CD4-positive, alpha-beta T cell (primary cell): Measurements from ENCODE around the gene ROR1. TPM values are rescaled to one million over a fixed set of nuclear protein-coding genes. Genes with fewer than 3 reads are reported as not detected.

Experiments used
- ATAC-seq: fragments of 200-7000 bp; cut with Tn5 transposase; one replicate; pipeline ENCODE4 v1.10.0; 2022; ENCODE audit warnings: mild to moderate bottlenecking; ENCODE audit not compliant: poor library complexity
- CTCF ChIA-PET: fragments of 350-600 bp; sonication (Branson Sonifier 250); formaldehyde crosslinking; loops from one replicate; lab custom pipeline; 2021; ENCODE audit warnings: antibody characterized with exemption, inconsistent platforms; lab: Charles Lee
- POLR2A ChIA-PET: fragments of 350-600 bp; sonication (Branson Sonifier 250); formaldehyde crosslinking; loops from one replicate; lab custom pipeline; 2021; ENCODE audit warnings: antibody characterized with exemption, inconsistent platforms; lab: Charles Lee
- DNase-seq, 14 experiments: peaks; one replicate each; pipeline ENCODE4 v3.0.0-alpha.2; 2013 to 2020; ENCODE audit warnings: mixed read lengths in 2 of 14
- H3K27ac ChIP-seq, 2 donors: one replicate each; pipeline versions ENCODE4 v1.5.1 to v1.7.0; 2013; ENCODE audit warnings: low read length in 2 of 2, low read depth in 1 of 2, mild to moderate bottlenecking in 1 of 2
- H3K27me3 ChIP-seq, 2 experiments: 1 replicate in 1 of 2; 2 replicates in 1 of 2; pipeline versions ENCODE4 v1.6.1 to v1.7.0; 2013; ENCODE audit warnings: low read length in 2 of 2, control low read depth in 1 of 2, mild to moderate bottlenecking in 1 of 2, moderate library complexity in 1 of 2; ENCODE audit not compliant: insufficient read depth in 2 of 2, control insufficient read depth in 1 of 2
- H3K36me3 ChIP-seq: one replicate; pipeline ENCODE4 v1.6.1; 2013; ENCODE audit warnings: low read length, control low read depth; ENCODE audit not compliant: insufficient read depth
- H3K4me1 ChIP-seq: one replicate; pipeline ENCODE4 v1.6.1; 2013; ENCODE audit warnings: low read length, control low read depth; ENCODE audit not compliant: insufficient read depth
- H3K4me3 ChIP-seq: one replicate; pipeline ENCODE4 v1.5.1; 2013; ENCODE audit warnings: mild to moderate bottlenecking, low read length, moderate library complexity
- H3K9me3 ChIP-seq, 2 experiments: 1 replicate in 1 of 2; 2 replicates in 1 of 2; pipeline versions ENCODE4 v1.6.1 to v1.7.0; 2013; ENCODE audit warnings: low read length in 2 of 2, mild to moderate bottlenecking in 2 of 2, control low read depth in 1 of 2, moderate library complexity in 1 of 2; ENCODE audit not compliant: control insufficient read depth in 1 of 2, insufficient read depth in 1 of 2
- H3K27ac Mint-ChIP-seq: one replicate; pipeline ENCODE4 v1.8.0; 2020; ENCODE audit warnings: mixed read lengths
- H3K27me3 Mint-ChIP-seq: one replicate; pipeline ENCODE4 v1.8.0; 2021; ENCODE audit warnings: mixed read lengths
- H3K36me3 Mint-ChIP-seq: one replicate; pipeline ENCODE4 v1.8.0; 2021; ENCODE audit warnings: low read depth, mixed read lengths
- H3K4me1 Mint-ChIP-seq: one replicate; pipeline ENCODE4 v1.8.0; 2021; ENCODE audit warnings: low read depth, mixed read lengths
- H3K4me3 Mint-ChIP-seq: one replicate; pipeline ENCODE4 v1.8.0; 2020; ENCODE audit warnings: mild to moderate bottlenecking, mixed read lengths
- H3K9me3 Mint-ChIP-seq: one replicate; pipeline ENCODE4 v1.8.0; 2020; ENCODE audit warnings: mixed read lengths
- CTCF ChIP-seq: fragments of 200-600 bp; IDR thresholded peaks from one replicate; pipeline ENCODE4 v1.8.0; 2022; ENCODE audit warnings: antibody characterized with exemption, mild to moderate bottlenecking
- intact Hi-C, 2 experiments: fragments of 100-400 bp; cut with DNase I in 1 of 2; cut with micrococcal nuclease in 1 of 2; formaldehyde crosslinking; loops; one replicate each; pipeline versions ENCODE4 v1.15.1 to v1.9.0; 2023 to 2025; cut with DNase I, micrococcal nuclease
- total RNA-seq, 174 experiments: library from RNA in 2 of 174; stranded (reverse) in 2 of 174; gene quantifications; one replicate each; pipeline ENCODE4 v1.2.3 and lab custom pipeline; 2021 to 2026

ROR1 gene
- total RNA-seq, 2 experiments from 2014 or later = not detected

- DNase-seq = peak in 1 of 14 experiments; percentile 1
- H3K27me3 ChIP-seq = no peaks in the 10 kb centered on the region
- H3K27me3 Mint-ChIP-seq = peaks cover 30% of the 10 kb centered on the region
- POLR2A ChIA-PET = no interaction called here
- ATAC-seq = no peak
- H3K27ac ChIP-seq = no peak overlapping the region
- H3K36me3 ChIP-seq = no peaks in the 10 kb centered on the region
- H3K4me1 ChIP-seq = no peaks in the 10 kb centered on the region
- H3K9me3 Mint-ChIP-seq = no peaks in the 10 kb centered on the region
- no peaks in the 10 kb centered on the region for H3K9me3 ChIP-seq
- no peak for TF ChIP-seq CTCF
- no peak overlapping the region for H3K4me3 Mint-ChIP-seq
- no peaks in the 10 kb centered on the region for H3K36me3 Mint-ChIP-seq
- CTCF ChIA-PET = no interaction called here
- H3K27ac Mint-ChIP-seq = no peak overlapping the region
- H3K4me3 ChIP-seq = no peak overlapping the region
- intact Hi-C loops = no loop called here
- H3K4me1 Mint-ChIP-seq = no peaks in the 10 kb centered on the region
Observed at GRCh38 chr1:63746129-63746864, 27.5 kb upstream of the ROR1 start.

GRCh38 chr1:63747445-63747844, 26.4 kb upstream of the ROR1 start:
- H3K4me1 ChIP-seq = no peaks in the 10 kb centered on the region
- H3K27ac Mint-ChIP-seq = no peak overlapping the region
- no peaks in the 10 kb centered on the region for H3K36me3 ChIP-seq
- no peaks in the 10 kb centered on the region for H3K9me3 ChIP-seq
- DNase-seq = no peak
- intact Hi-C loops = no loop called here
- no peaks in the 10 kb centered on the region for H3K27me3 ChIP-seq
- no peak for ATAC-seq
- no peaks in the 10 kb centered on the region for H3K36me3 Mint-ChIP-seq
- no peak overlapping the region for H3K4me3 Mint-ChIP-seq
- POLR2A ChIA-PET = no interaction called here
- CTCF ChIA-PET = no interaction called here
- no peaks in the 10 kb centered on the region for H3K9me3 Mint-ChIP-seq
- no peaks in the 10 kb centered on the region for H3K4me1 Mint-ChIP-seq
- TF ChIP-seq CTCF = no peak
- H3K27ac ChIP-seq = no peak overlapping the region
- no peak overlapping the region for H3K4me3 ChIP-seq
- peaks cover 32% of the 10 kb centered on the region for H3K27me3 Mint-ChIP-seq

GRCh38 chr1:63748046-63748580, 25.7 kb upstream of the ROR1 start:
- Histone ChIP-seq H3K36me3 (no peaks in the 10 kb centered on the region), H3K4me3 (no peak overlapping the region), H3K9me3 (no peaks in the 10 kb centered on the region), H3K4me1 (no peaks in the 10 kb centered on the region), H3K27ac (no peak overlapping the region), H3K27me3 (no peaks in the 10 kb centered on the region)
- Mint-ChIP-seq H3K9me3 (no peaks in the 10 kb centered on the region), H3K4me3 (no peak overlapping the region), H3K4me1 (no peaks in the 10 kb centered on the region), H3K27me3 (peaks cover 30% of the 10 kb centered on the region), H3K36me3 (no peaks in the 10 kb centered on the region), H3K27ac (no peak overlapping the region)
- no peak for TF ChIP-seq CTCF
- intact Hi-C loops = no loop called here
- DNase-seq (no peak), ATAC-seq (no peak)
- CTCF ChIA-PET = no interaction called here
- POLR2A ChIA-PET = no interaction called here
